ENCODE results near the gene C10orf90. TPM values are rescaled to one million over a fixed set of nuclear protein-coding genes. Genes with fewer than 3 reads are reported as not detected.

C10orf90 gene
- total RNA-seq, 4 donors from 2014 or later: 0.33 to 1.2 (median 1.1) TPM; not detected in 1

GRCh38 chr10:126525326-126525725 lies 145.2 kb downstream of the C10orf90 start:
- no peak for TF ChIP-seq CTCF (IDR thresholded peaks at IDR 0.05; ENCODE audit: low read depth)

GRCh38 chr10:126524526-126524925 lies 146.0 kb downstream of the C10orf90 start:
- no peak for TF ChIP-seq CTCF (IDR thresholded peaks at IDR 0.05; ENCODE audit: low read depth)

- no peak for TF ChIP-seq CTCF (IDR thresholded peaks at IDR 0.05; ENCODE audit: low read depth)
Observed at GRCh38 chr10:126523071-126523470, 147.4 kb downstream of the C10orf90 start.

- TF ChIP-seq CTCF (IDR thresholded peaks at IDR 0.05; ENCODE audit: low read depth): no peak
Observed at GRCh38 chr10:126521399-126521798, 149.1 kb downstream of the C10orf90 start.

GRCh38 chr10:126520751-126521317 lies 149.7 kb downstream of the C10orf90 start:
- TF ChIP-seq CTCF (IDR thresholded peaks at IDR 0.05; ENCODE audit: low read depth): no peak

- TF ChIP-seq CTCF (IDR thresholded peaks at IDR 0.05; ENCODE audit: low read depth): no peak
Observed at GRCh38 chr10:126519992-126520391, 150.5 kb downstream of the C10orf90 start.

- TF ChIP-seq CTCF (IDR thresholded peaks at IDR 0.05; ENCODE audit: low read depth): no peak
Observed at GRCh38 chr10:126519185-126519584, 151.3 kb downstream of the C10orf90 start.
